K562 (cell line): Measurements from ENCODE around the gene PDE11A. TPM values are rescaled to one million over a fixed set of nuclear protein-coding genes. Genes with fewer than 3 reads are reported as not detected.

Experiments used
- CBFA2T3 ChIP-seq: fragments of 450-650 bp; IDR thresholded peaks from 2 replicates; pipeline ENCODE4 v1.6.1; 2017
- CBFB ChIP-seq: sonication (generic); formaldehyde crosslinking; IDR thresholded peaks from 2 replicates; pipeline ENCODE4 v1.4.0; 2020; ENCODE audit warnings: mild to moderate bottlenecking, missing genetic modification reagents
- CXXC5 ChIP-seq: fragments of 250-450 bp; sonication (Bioruptor Pico); IDR thresholded peaks from 2 replicates; pipeline ENCODE4 v1.8.0; 2022; ENCODE audit warnings: inconsistent platforms, mild to moderate bottlenecking, moderate library complexity
- FOXA3 ChIP-seq, 2 experiments: fragments of 450-650 bp in 1 of 2; sonication (generic) in 1 of 2; formaldehyde crosslinking; IDR thresholded peaks in 1 of 2; conservative IDR thresholded peaks in 1 of 2; 2 replicates each; pipeline versions ENCODE4 v1.4.0 to v1.8.0; 2020 to 2022; ENCODE audit warnings: mild to moderate bottlenecking in 2 of 2, missing genetic modification reagents in 1 of 2
- IRF2 ChIP-seq: sonication (generic); formaldehyde crosslinking; IDR thresholded peaks from 2 replicates; pipeline ENCODE4 v1.8.1; 2022; ENCODE audit warnings: mild to moderate bottlenecking, missing genetic modification reagents
- NFIC ChIP-seq: fragments of 450-650 bp; IDR thresholded peaks from 2 replicates; pipeline ENCODE4 v1.6.1; 2017; ENCODE audit warnings: mild to moderate bottlenecking, inconsistent platforms
- PML ChIP-seq: IDR thresholded peaks from 2 replicates; pipeline ENCODE4 v1.6.1; 2012; ENCODE audit warnings: low read length, inconsistent platforms
- RHOXF2B ChIP-seq: fragments of 250-450 bp; sonication (Bioruptor Pico); conservative IDR thresholded peaks from 2 replicates; pipeline ENCODE4 v1.5.1; 2021
- SP1 ChIP-seq: sonication (generic); formaldehyde crosslinking; IDR thresholded peaks from 2 replicates; pipeline ENCODE4 v1.8.1; 2022; ENCODE audit warnings: mild to moderate bottlenecking, missing genetic modification reagents
- TEAD1 ChIP-seq, 2 experiments: fragments of 450-650 bp in 1 of 2; sonication (generic) in 1 of 2; formaldehyde crosslinking; IDR thresholded peaks; 2 replicates each; pipeline versions ENCODE4 v1.4.0 to v1.8.0; 2020 to 2022; ENCODE audit warnings: mild to moderate bottlenecking in 2 of 2, missing genetic modification reagents in 1 of 2
- ZNF253 ChIP-seq: fragments of 250-450 bp; sonication (Bioruptor Pico); conservative IDR thresholded peaks from 2 replicates; pipeline ENCODE4 v1.6.1; 2021; ENCODE audit warnings: mild to moderate bottlenecking
- ZNF589 ChIP-seq: fragments of 200-800 bp; sonication (Bioruptor generic); IDR thresholded peaks from 2 replicates; pipeline ENCODE4 v1.6.1; 2016; ENCODE audit warnings: low read depth, missing genetic modification characterization, missing compliant biosample characterization
- ZNF766 ChIP-seq: fragments of 200-800 bp; sonication (Bioruptor generic); conservative IDR thresholded peaks from 2 replicates; pipeline ENCODE4 v1.6.1; 2016; ENCODE audit warnings: missing genetic modification characterization, missing compliant biosample characterization
- polyA plus RNA-seq, 8 experiments: library from polyadenylated mRNA; depleted of rRNA in 4 of 8; stranded (reverse) in 5 of 8; unstranded in 3 of 8; fragments of >200 nt; fragmentation: Nextera tagmentation in 2 of 8; fragmentation: Illumina TruSeq in 1 of 8; extraction: Ambion mirVana in 2 of 8; extraction: Trizol in 1 of 8; gene quantifications; 2 replicates each; pipeline versions ENCODE4 v1.2.1 to v1.2.3, GENCODE V29; 2011 to 2014; ENCODE audit warnings: inconsistent platforms in 1 of 8, missing spikeins in 1 of 8
- total RNA-seq, 7 experiments: library from RNA; depleted of rRNA in 6 of 7; stranded (reverse); fragments of >200 nt in 6 of 7; fragmentation: Illumina TruSeq in 2 of 7; extraction: Trizol in 2 of 7; gene quantifications; 2 replicates each; pipeline versions ENCODE4 v1.2.1 to v1.2.3, GENCODE V29; 2011 to 2021; ENCODE audit warnings: low replicate concordance in 1 of 7
- TF ChIP-seq, protein P1 (sequence below): sonication (generic); formaldehyde crosslinking; IDR thresholded peaks from 2 replicates; pipeline ENCODE4 v1.8.1; 2023; ENCODE audit warnings: missing genetic modification reagents, mild to moderate bottlenecking, borderline replicate concordance
- TF ChIP-seq, protein P2 (sequence below): fragments of 250-450 bp; sonication (Bioruptor Pico); IDR thresholded peaks from 2 replicates; pipeline ENCODE4 v1.5.1; 2021; ENCODE audit warnings: mild to moderate bottlenecking
- TF ChIP-seq, protein P3 (sequence below): fragments of 450-650 bp; formaldehyde crosslinking; IDR thresholded peaks from 2 replicates; pipeline ENCODE4 v1.4.0; 2020; ENCODE audit warnings: mild to moderate bottlenecking
- TF ChIP-seq, protein P4 (sequence below): fragments of 450-650 bp; formaldehyde crosslinking; IDR thresholded peaks from 2 replicates; pipeline ENCODE4 v1.4.0; 2020; ENCODE audit warnings: mild to moderate bottlenecking, mixed read lengths
- TF ChIP-seq, protein P5 (sequence below): sonication (generic); formaldehyde crosslinking; IDR thresholded peaks from 2 replicates; pipeline ENCODE4 v1.4.0; 2020; ENCODE audit warnings: mild to moderate bottlenecking, missing genetic modification reagents

The PDE11A gene
- total and polyA plus RNA-seq, 9 of the 15 experiments (the other 6 are each of a cell fraction or from before 2014, with no cell fraction given): 3.2 to 22.1 (median 5.7) TPM

DNA sequence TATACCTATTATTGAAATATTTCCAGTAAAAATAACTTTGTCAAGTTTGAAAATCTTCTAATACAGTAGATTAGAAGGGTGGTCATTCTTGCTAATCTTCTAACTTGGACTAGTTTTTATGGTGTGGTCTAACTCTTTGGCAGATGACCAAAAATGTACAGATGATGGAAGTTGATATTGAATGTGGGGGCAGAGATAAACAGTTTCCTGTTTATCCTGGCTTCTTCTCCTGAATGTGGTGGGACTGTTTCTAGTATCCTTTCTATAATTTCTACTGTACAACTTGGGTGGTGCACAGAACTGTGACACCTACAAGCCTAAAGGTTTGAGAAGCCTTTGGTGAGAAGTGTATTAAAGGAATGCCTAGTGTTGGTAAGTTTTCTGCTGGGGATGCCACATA, 178.7 kb downstream of the PDE11A start (continued):
- TF ChIP-seq, protein P1, sequence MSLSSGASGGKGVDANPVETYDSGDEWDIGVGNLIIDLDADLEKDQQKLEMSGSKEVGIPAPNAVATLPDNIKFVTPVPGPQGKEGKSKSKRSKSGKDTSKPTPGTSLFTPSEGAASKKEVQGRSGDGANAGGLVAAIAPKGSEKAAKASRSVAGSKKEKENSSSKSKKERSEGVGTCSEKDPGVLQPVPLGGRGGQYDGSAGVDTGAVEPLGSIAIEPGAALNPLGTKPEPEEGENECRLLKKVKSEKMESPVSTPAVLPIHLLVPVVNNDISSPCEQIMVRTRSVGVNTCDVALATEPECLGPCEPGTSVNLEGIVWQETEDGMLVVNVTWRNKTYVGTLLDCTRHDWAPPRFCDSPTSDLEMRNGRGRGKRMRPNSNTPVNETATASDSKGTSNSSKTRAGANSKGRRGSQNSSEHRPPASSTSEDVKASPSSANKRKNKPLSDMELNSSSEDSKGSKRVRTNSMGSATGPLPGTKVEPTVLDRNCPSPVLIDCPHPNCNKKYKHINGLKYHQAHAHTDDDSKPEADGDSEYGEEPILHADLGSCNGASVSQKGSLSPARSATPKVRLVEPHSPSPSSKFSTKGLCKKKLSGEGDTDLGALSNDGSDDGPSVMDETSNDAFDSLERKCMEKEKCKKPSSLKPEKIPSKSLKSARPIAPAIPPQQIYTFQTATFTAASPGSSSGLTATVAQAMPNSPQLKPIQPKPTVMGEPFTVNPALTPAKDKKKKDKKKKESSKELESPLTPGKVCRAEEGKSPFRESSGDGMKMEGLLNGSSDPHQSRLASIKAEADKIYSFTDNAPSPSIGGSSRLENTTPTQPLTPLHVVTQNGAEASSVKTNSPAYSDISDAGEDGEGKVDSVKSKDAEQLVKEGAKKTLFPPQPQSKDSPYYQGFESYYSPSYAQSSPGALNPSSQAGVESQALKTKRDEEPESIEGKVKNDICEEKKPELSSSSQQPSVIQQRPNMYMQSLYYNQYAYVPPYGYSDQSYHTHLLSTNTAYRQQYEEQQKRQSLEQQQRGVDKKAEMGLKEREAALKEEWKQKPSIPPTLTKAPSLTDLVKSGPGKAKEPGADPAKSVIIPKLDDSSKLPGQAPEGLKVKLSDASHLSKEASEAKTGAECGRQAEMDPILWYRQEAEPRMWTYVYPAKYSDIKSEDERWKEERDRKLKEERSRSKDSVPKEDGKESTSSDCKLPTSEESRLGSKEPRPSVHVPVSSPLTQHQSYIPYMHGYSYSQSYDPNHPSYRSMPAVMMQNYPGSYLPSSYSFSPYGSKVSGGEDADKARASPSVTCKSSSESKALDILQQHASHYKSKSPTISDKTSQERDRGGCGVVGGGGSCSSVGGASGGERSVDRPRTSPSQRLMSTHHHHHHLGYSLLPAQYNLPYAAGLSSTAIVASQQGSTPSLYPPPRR: no peak
- TF ChIP-seq CXXC5 (no peak), ZNF253 (no peak), IRF2 (CRISPR knock-in tag) (no peak), SP1 (CRISPR knock-in tag) (no peak), FOXA3 (CRISPR knock-in tag; conservative IDR thresholded peaks at IDR 0.05 in 1 of 2, IDR thresholded peaks at IDR 0.05 in 1 of 2) (peak in 1 of 2 experiments; percentile 41; a peak in 1 of 4 replicates), TEAD1 (CRISPR knock-in tag; IDR thresholded peaks at IDR 0.05) (peak in 1 of 2 experiments; percentile 75; a peak in 2 of 4 replicates), RHOXF2B (CRISPR knock-in tag) (no peak), CBFA2T3 (peak; percentile 78), NFIC (peak; percentile 88), ZNF766 (CRISPR knock-in tag) (peak; percentile 45; the same call in 1 of the 2 replicates), PML (peak; percentile 74), CBFB (CRISPR knock-in tag) (no peak), ZNF589 (CRISPR knock-in tag) (peak; percentile 57; the same call in 1 of the 2 replicates)
- TF ChIP-seq, protein P2, sequence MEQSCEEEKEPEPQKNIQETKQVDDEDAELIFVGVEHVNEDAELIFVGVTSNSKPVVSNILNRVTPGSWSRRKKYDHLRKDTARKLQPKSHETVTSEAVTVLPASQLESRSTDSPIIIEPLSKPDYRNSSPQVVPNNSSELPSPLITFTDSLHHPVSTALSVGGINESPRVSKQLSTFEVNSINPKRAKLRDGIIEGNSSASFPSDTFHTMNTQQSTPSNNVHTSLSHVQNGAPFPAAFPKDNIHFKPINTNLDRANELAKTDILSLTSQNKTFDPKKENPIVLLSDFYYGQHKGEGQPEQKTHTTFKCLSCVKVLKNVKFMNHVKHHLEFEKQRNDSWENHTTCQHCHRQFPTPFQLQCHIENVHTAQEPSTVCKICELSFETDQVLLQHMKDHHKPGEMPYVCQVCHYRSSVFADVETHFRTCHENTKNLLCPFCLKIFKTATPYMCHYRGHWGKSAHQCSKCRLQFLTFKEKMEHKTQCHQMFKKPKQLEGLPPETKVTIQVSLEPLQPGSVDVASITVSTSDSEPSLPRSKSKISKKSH (CRISPR knock-in tag): no peak
- TF ChIP-seq, protein P3, sequence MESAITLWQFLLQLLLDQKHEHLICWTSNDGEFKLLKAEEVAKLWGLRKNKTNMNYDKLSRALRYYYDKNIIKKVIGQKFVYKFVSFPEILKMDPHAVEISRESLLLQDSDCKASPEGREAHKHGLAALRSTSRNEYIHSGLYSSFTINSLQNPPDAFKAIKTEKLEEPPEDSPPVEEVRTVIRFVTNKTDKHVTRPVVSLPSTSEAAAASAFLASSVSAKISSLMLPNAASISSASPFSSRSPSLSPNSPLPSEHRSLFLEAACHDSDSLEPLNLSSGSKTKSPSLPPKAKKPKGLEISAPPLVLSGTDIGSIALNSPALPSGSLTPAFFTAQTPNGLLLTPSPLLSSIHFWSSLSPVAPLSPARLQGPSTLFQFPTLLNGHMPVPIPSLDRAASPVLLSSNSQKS (CRISPR knock-in tag): no peak
- TF ChIP-seq, protein P4, sequence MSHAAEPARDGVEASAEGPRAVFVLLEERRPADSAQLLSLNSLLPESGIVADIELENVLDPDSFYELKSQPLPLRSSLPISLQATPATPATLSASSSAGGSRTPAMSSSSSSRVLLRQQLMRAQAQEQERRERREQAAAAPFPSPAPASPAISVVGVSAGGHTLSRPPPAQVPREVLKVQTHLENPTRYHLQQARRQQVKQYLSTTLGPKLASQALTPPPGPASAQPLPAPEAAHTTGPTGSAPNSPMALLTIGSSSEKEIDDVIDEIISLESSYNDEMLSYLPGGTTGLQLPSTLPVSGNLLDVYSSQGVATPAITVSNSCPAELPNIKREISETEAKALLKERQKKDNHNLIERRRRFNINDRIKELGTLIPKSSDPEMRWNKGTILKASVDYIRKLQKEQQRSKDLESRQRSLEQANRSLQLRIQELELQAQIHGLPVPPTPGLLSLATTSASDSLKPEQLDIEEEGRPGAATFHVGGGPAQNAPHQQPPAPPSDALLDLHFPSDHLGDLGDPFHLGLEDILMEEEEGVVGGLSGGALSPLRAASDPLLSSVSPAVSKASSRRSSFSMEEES (CRISPR knock-in tag): no peak
- TF ChIP-seq, protein P5, sequence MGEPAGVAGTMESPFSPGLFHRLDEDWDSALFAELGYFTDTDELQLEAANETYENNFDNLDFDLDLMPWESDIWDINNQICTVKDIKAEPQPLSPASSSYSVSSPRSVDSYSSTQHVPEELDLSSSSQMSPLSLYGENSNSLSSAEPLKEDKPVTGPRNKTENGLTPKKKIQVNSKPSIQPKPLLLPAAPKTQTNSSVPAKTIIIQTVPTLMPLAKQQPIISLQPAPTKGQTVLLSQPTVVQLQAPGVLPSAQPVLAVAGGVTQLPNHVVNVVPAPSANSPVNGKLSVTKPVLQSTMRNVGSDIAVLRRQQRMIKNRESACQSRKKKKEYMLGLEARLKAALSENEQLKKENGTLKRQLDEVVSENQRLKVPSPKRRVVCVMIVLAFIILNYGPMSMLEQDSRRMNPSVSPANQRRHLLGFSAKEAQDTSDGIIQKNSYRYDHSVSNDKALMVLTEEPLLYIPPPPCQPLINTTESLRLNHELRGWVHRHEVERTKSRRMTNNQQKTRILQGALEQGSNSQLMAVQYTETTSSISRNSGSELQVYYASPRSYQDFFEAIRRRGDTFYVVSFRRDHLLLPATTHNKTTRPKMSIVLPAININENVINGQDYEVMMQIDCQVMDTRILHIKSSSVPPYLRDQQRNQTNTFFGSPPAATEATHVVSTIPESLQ (CRISPR knock-in tag): no peak
